Mucosa of descending colon (tissue), 3 donors: ENCODE data around the gene RAI14. TPM values are rescaled to one million over a fixed set of nuclear protein-coding genes. Genes with fewer than 3 reads are reported as not detected.

ENCODE experiments used
- ATAC-seq: fragments of 200-7000 bp; cut with Tn5 transposase; one replicate; pipeline ENCODE4 v1.9.1; 2020; ENCODE audit warnings: mild to moderate bottlenecking, moderate library complexity
- DNase-seq, 3 donors: peaks; one replicate each; pipeline ENCODE4 v3.0.0-alpha.2; 2020
- H3K36me3 ChIP-seq: fragments of 200-600 bp; one replicate; pipeline ENCODE4 v1.8.0; 2021; ENCODE audit warnings: low read depth, mild to moderate bottlenecking
- H3K4me1 ChIP-seq: fragments of 200-600 bp; one replicate; pipeline ENCODE4 v1.8.0; 2021; ENCODE audit warnings: low read depth, mild to moderate bottlenecking
- H3K4me3 ChIP-seq: fragments of 200-600 bp; one replicate; pipeline ENCODE4 v1.8.0; 2021; ENCODE audit warnings: mild to moderate bottlenecking
- H3K9me3 ChIP-seq: fragments of 200-600 bp; one replicate; pipeline ENCODE4 v1.8.0; 2021; ENCODE audit warnings: mild to moderate bottlenecking
- CTCF ChIP-seq: fragments of 200-600 bp; IDR thresholded peaks from one replicate; pipeline ENCODE4 v1.8.0; 2022; ENCODE audit warnings: antibody characterized with exemption, mild to moderate bottlenecking
- intact Hi-C, 2 donors: fragments of 100-400 bp; cut with DNase I in 1 of 2; cut with micrococcal nuclease in 1 of 2; formaldehyde crosslinking; loops; one replicate each; pipeline versions ENCODE4 v1.11.0 to v1.11.1; 2022; cut with DNase I, micrococcal nuclease
- total RNA-seq, 3 donors: library from RNA; stranded (reverse); fragmentation: NEBNext Ultra II Directional in 2 of 3; extraction: Animal tissue kit (Norgen Biotek cat#: 25700) in 2 of 3; gene quantifications; one replicate each; pipeline versions ENCODE4 v1.2.1 to v1.2.4, GENCODE V29; 2021 to 2023
- donor health status: DM: no; HTN: no; CAD: no; lungs with moderate emphysema.
- donor health status: DM: no; HTN: no; CAD: no.
- donor health status: DM: no; HTN: yes; CAD: no.

Gene RAI14
- total RNA-seq, 3 donors from 2014 or later, result 14.0 to 41.0 (median 23.4) TPM

DNA sequence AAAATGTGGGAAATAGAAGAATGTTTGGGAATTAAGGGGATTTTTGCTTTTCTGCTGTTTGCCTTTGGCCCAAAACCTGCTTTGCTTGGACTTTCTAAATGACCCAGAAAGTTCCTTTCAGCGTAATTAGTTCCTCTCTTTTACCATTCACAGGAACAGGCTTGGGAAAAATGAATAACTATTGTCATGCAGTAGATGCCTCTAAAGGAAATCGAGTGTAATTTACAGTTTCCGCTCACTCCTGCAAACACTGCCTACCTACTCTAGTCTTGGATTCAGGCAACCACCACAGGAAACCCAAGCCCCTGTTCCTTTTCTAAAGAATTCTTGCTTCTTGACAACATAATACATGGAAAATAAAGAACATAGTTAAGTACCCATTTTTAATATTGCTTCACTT is 207.8 kb downstream of the RAI14 start:
- DNase-seq (no peak), ATAC-seq (no peak)
- Histone ChIP-seq H3K36me3 (no peaks in the 10 kb centered on the region), H3K4me1 (no peaks in the 10 kb centered on the region), H3K9me3 (no peaks in the 10 kb centered on the region), H3K4me3 (no peak overlapping the region)
- intact Hi-C loops, result no loop called here
- TF ChIP-seq CTCF, result no peak

GRCh38 chr5:34865091-34865490 is 209.0 kb downstream of the RAI14 start:
- ATAC-seq, result no peak
- no peaks in the 10 kb centered on the region for H3K9me3 ChIP-seq
- H3K4me3 ChIP-seq, result no peak overlapping the region
- DNase-seq, result no peak
- H3K4me1 ChIP-seq, result no peaks in the 10 kb centered on the region
- H3K36me3 ChIP-seq, result no peaks in the 10 kb centered on the region
- no peak for TF ChIP-seq CTCF
- intact Hi-C loops, result no loop called here

DNA sequence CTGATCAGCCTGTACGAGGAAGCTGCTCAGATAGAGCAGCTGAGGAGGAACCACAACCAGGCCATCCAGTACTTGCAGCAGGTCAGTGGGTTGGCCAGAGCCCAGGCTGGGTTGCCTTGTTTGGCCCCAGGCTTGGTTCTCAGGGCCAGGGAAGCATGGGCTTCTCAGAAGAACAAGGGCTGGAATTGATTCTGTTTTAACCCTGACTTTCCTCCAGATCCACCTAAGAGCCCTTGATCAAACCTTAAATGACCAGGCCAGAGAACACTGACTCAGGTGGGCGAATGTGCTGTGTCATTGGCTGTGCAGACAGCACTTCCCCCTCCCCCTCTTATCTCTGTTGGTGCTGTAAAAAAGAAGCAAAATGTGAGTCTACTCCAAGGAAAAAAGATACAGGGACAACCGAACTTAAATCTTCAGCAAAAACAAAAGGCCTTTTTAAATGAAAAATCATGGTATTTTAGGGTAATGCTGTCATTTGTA is 210.9 kb downstream of the RAI14 start:
- Histone ChIP-seq H3K4me1 (no peaks in the 10 kb centered on the region), H3K4me3 (no peak overlapping the region), H3K9me3 (no peaks in the 10 kb centered on the region), H3K36me3 (no peaks in the 10 kb centered on the region)
- TF ChIP-seq CTCF, result no peak
- ATAC-seq (peak; percentile 13), DNase-seq (peak in 1 of 3 donors; percentile 7)
- intact Hi-C loops, result no loop called here

GRCh38 chr5:34867660-34868059 is 211.5 kb downstream of the RAI14 start:
- intact Hi-C loops, result no loop called here
- no peaks in the 10 kb centered on the region for H3K36me3 ChIP-seq
- no peak for TF ChIP-seq CTCF
- H3K4me3 ChIP-seq, result no peak overlapping the region
- no peaks in the 10 kb centered on the region for H3K9me3 ChIP-seq
- DNase-seq (no peak), ATAC-seq (no peak)
- no peaks in the 10 kb centered on the region for H3K4me1 ChIP-seq

DNA sequence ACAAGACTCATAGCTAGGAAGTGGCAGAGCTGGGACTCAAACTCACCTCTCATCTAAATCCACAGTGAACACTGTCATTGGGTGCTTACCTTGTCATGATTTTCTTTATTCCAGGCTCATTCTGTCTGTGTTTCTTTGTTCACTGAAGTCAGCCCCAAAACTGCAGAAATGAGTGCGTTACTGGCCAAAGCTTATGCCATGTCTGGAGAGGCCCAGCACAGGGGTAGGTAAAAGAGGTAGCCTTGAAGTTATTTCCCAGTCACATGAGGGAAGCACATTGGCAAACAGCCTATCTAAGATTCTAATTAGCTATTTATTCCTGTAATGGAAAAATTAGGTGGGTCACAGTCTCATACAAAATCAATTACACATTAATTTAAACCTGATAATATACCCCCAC is 212.7 kb downstream of the RAI14 start:
- Histone ChIP-seq H3K36me3 (no peaks in the 10 kb centered on the region), H3K4me3 (no peak overlapping the region), H3K4me1 (no peaks in the 10 kb centered on the region), H3K9me3 (no peaks in the 10 kb centered on the region)
- no peak for DNase-seq
- ATAC-seq, result no peak
- intact Hi-C loops, result no loop called here
- no peak for TF ChIP-seq CTCF

- DNase-seq (no peak), ATAC-seq (no peak)
- Histone ChIP-seq H3K4me1 (no peaks in the 10 kb centered on the region), H3K36me3 (no peaks in the 10 kb centered on the region), H3K9me3 (no peaks in the 10 kb centered on the region), H3K4me3 (no peak overlapping the region)
- intact Hi-C loops, result no loop called here
- TF ChIP-seq CTCF, result no peak
Observed at GRCh38 chr5:34869256-34869655, 213.1 kb downstream of the RAI14 start.
